Fibroblast of gingiva (primary cell): ENCODE data around the gene SLC48A1.
"Not testable (repeated sequence)": the region's sequence is repeated elsewhere in the genome, so short reads cannot be mapped to it uniquely, and the experiment has no call there.

Source experiments
- DNase-seq: peaks from one replicate; pipeline ENCODE4 v3.0.0-alpha.2; 2011; ENCODE audit warnings: low read depth

Gene SLC48A1

GRCh38 chr12:47811581-47812484 is 38.8 kb downstream of the SLC48A1 start:
- DNase-seq, result peak; percentile 84

GRCh38 chr12:47812797-47813510 is 39.9 kb downstream of the SLC48A1 start:
- DNase-seq, result peak; percentile 86

DNA sequence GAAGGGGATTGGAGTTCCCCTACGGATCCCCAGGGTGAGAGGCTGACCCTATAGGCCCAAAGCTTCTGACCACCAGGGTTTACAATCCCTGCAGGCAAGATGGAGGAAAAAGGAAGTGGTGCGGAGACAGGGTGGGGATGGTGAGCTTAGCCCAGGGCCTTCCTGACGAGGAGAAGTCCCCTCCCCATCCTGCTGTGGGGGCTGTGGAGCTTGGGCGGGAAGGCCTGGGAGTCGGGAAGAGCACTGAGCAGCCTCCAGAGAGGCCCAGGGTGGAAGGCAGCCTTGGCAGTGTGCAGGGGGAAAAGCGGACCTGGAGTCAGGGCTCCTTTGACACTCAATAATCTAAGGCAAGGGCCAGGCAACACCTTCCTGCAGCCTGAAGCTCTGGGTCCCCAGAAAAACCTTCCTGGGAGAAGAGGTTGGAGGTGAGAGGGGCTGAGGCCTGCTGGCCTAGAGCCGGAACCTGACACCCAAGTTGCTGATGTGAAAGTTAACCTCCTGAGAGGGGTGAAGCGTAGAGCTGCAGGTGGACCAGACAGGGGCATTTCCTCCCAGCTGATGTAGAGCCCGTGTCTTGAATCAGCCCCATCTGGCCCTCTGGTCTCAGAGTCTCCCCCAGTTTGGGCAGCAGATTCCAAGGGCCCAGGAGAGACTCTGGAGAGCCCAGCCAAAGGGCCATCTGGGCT is 40.6 kb downstream of the SLC48A1 start:
- DNase-seq, result no peak

DNA sequence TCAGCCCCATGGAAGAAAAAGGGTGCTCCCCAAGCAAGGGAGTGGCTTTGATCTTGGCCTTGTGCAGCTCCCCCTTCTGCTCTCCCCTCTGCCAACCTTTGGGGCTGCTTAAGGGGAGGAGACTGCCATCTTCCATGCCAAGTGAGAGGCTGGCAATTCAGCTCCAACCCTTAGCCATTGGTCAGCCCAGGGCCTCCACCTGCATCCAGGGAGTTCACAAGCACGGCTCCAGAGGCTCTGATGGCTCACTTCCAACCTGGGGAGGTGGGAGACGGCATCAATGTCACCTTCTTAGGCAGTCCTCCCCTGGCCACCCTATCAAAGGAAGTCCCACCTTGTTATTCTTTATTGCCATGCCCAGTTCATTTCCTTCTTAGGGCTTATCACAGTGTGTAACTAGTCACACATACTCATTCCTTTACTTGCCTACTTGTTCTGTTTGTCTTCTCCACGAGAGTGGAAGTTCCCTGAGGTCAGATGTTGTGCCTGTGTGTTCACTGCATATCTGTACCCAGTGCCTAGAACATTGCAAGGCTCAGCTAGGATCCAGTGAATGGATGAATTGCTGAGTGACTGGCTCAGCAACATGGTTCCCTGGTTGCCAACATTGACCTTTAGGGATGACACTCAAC is 41.6 kb downstream of the SLC48A1 start:
- no peak for DNase-seq

- DNase-seq, result not testable (repeated sequence)
These were observed 42.4 kb downstream of the SLC48A1 start for GRCh38 chr12:47815447-47815846.

- no peak for DNase-seq
These were observed 43.6 kb downstream of the SLC48A1 start for GRCh38 chr12:47816403-47817271.

GRCh38 chr12:47817272-47818006 is 44.4 kb downstream of the SLC48A1 start:
- DNase-seq, result no peak

DNA sequence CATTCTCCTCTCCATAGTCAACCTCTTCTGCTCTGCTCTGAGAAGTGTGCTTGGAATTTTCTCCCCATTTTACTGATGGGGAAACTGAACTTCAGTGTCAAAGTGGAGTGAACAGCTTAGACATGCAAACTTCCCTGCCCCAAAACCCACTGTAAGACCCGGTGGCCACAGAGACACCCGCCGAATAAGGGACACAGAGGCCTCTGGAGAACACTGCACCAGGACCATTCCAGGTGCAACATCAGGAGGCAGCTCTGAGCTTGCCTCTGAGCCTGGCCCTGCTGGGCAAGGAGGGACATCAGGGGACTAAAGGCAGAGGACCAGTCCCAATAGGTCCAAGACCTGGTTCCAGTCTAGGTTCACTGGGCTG is 45.0 kb downstream of the SLC48A1 start:
- no peak for DNase-seq

GRCh38 chr12:47818467-47819137 is 45.6 kb downstream of the SLC48A1 start:
- peak; percentile 55 for DNase-seq

DNA sequence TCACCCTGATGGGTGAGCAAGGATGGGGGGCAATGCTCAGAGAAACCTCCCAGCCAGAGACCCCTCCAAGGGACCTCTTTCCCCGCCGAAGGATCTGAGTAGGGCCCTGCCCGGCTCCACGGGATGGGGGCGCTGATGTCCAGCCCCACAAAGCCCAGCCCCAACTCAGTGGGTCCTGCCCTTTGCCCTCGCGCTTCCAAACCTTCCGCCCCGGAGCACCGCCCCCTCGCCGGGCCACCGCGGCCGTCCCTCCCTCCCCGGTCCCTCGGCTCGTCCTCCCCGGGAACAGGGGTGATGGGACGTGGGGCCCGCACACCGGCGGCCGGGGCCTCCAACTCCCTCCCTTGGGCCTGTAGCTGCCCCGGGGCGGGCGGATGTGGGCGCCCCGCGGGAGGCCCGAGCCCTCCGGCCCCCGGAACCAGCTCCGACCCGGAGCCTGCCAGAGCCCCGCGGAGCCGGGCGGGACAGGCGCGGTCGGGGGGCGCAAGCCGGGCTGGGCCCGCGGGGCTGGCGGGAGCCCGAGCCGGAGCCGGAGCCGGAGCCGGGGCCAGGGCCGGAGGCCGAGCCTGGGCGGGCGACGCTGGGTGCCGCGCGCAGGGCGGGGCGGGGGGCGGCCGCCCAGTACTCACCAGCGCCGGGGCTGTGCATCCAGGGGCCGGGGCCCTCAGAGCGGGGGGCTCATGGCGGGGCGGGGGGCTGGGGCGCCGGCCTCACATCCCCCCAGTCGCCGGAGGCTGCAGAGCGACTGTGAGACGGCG is 46.3 kb downstream of the SLC48A1 start:
- no peak for DNase-seq

- peak; percentile 91 for DNase-seq
These were observed 47.0 kb downstream of the SLC48A1 start, which contains the start of gene HDAC7 for GRCh38 chr12:47819896-47820630. TSS of gene HDAC7 (minus strand) at chr12:47819903. CDS start at chr12:47819785, 118 bp downstream.

DNA sequence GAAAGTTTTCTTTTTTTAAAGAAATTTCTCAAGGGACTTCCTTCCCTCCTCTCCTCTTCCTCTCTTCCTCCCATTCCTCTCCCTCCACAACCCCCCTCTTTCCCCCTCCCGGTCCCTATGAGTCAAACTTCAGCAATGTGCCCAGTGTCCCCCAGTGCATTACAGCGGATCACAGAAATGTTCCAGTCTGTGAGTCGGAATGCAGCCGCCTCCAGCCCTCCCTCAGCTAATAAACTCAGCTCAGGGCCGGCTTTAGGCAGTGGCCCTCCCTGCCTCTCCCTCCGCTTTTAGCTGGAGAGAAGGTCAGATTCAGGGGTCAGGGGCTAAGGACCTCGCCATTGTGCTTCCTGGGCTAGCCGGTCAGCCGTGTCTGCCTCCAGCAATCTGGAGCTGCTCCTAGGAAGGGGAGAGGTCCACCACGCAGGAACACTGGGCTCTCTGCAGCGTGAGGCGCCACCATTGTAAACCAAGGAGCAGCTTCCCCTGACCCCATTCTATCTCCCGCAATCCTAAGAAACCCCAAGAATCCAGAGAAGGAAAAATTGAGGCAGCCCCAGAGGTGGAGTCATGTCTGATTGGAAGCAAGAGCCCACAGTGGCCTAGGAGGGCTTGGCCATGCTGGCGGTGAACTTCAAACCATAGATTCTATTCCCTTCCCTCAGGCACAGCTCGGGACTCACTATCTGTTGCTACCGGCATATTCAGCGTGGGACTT is 47.8 kb downstream of the SLC48A1 start:
- peak; percentile 97 for DNase-seq

DNA sequence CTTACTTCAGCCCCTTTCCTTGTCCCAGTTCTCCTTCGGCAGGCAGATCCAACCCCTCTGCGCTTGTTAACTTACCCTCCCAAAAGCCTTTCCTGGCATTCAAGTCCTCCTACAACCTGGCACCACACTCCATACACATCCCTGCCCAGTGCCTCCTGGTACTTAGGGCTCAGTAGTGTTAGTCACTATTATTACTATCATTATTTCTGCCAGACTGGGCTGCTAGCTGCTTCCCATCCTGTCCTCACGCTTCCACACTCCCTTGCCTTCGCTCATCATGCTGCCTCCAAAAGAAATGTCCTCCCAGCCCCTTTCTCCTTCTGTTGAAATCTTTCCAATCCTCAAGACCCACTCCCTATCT is 48.3 kb downstream of the SLC48A1 start:
- no peak for DNase-seq

- DNase-seq, result no peak
These were observed 49.4 kb downstream of the SLC48A1 start for GRCh38 chr12:47822401-47822800.

GRCh38 chr12:47822863-47823262 is 49.8 kb downstream of the SLC48A1 start:
- DNase-seq, result no peak

DNA sequence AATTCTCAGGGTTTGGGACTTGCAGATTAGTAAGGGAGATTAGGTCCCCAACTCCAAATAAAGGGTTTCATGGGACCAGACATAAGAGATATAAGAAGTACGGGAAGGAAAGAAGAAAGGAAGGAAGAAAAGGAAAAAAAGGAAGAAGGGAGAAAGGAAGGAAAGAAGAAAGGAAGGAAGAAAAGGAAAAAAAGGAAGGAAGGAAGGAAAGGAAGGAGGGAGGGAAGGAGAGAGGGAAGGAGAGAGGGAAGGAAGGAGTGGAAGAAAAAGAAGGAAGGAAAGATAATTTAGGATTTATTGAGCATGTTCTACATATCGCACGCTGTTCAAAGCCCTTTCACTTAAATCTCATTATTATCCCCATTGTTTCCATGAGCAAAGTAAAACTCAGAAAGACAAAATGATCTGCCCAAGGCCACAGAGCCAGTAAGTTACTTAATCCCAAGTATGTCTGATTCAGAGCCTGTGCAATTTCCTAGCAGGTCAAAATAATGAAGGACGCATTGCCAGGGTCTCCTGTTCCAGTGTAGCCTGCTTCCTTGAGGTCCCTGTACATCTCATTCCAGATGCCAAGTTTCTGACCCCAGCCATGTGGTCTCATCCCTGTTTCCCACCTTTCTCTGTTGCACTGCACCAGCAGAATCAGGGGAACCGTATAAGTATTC is 50.5 kb downstream of the SLC48A1 start:
- DNase-seq, result peak; percentile 49

DNA sequence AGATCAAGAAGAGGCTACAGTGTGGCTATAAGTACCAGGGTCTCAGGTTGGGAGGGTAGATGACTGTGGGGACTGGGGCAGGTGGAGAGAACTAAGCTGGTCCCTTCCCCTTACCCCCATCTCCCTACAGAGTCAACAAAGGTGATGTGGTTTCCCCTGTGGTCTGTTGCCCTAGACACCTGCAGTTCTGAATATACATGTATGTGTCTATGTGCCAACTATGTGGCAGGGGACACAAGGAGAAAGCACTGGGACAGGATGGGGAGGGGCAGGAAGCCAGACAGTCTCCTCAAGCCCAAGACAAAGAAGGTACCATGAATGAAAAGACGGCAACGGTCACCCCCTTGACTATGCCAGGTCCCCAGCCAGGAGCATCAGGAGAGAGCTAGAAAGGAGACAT is 51.2 kb downstream of the SLC48A1 start:
- no peak for DNase-seq
